Measurements from ENCODE around the gene WSB1.
"Not testable (repeated sequence)": the region's sequence is repeated elsewhere in the genome, so short reads cannot be mapped to it uniquely, and the experiment has no call there.

WSB1 gene

GRCh38 chr17:27318633-27319032 lies 24.7 kb downstream of the WSB1 start:
- DNase-seq: no peak

- no peak for DNase-seq
Measured at GRCh38 chr17:27319541-27320221, 25.8 kb downstream of the WSB1 start.

GRCh38 chr17:27320222-27320560 lies 26.3 kb downstream of the WSB1 start:
- DNase-seq: no peak

GRCh38 chr17:27321372-27321771 lies 27.5 kb downstream of the WSB1 start:
- DNase-seq: no peak

- DNase-seq: no peak
Measured at GRCh38 chr17:27322026-27322425, 28.1 kb downstream of the WSB1 start.

GRCh38 chr17:27322690-27323508 lies 29.0 kb downstream of the WSB1 start:
- DNase-seq: no peak

GRCh38 chr17:27323538-27324215 lies 29.8 kb downstream of the WSB1 start:
- no peak for DNase-seq

GRCh38 chr17:27324771-27325339 lies 30.9 kb downstream of the WSB1 start:
- DNase-seq: no peak

GRCh38 chr17:27326051-27326450 lies 32.1 kb downstream of the WSB1 start:
- no peak for DNase-seq

GRCh38 chr17:27326585-27326984 lies 32.7 kb downstream of the WSB1 start:
- DNase-seq: no peak

- DNase-seq: no peak
Measured at GRCh38 chr17:27327397-27327796, 33.5 kb downstream of the WSB1 start.

- DNase-seq: no peak
Measured at GRCh38 chr17:27327871-27328270, 34.0 kb downstream of the WSB1 start.

- DNase-seq: not testable (repeated sequence)
Measured at GRCh38 chr17:27328686-27329085, 34.8 kb downstream of the WSB1 start.

- no peak for DNase-seq
Measured at GRCh38 chr17:27329146-27329805, 35.4 kb downstream of the WSB1 start.

- no peak for DNase-seq
Measured at GRCh38 chr17:27332047-27332393, 38.1 kb downstream of the WSB1 start.

- DNase-seq: peak; percentile 78 to 94
Measured at GRCh38 chr17:27332485-27333409, 38.8 kb downstream of the WSB1 start.

GRCh38 chr17:27333410-27333980 lies 39.6 kb downstream of the WSB1 start:
- no peak for DNase-seq

GRCh38 chr17:27336184-27336583 lies 42.3 kb downstream of the WSB1 start:
- DNase-seq: no peak

GRCh38 chr17:27338536-27338985 lies 44.6 kb downstream of the WSB1 start:
- DNase-seq: no peak

- no peak for DNase-seq
Measured at GRCh38 chr17:27339198-27339835, 45.4 kb downstream of the WSB1 start.
